BJ (cell line): Measurements from ENCODE around the gene TJP3. TPM values are rescaled to one million over a fixed set of nuclear protein-coding genes. Genes with fewer than 3 reads are reported as not detected.

Experiments used
- CTCF ChIA-PET: fragments of 350-600 bp; formaldehyde crosslinking; extraction: SDS; loops from one replicate; lab custom pipeline; 2021; ENCODE audit warnings: antibody characterized with exemption, inconsistent platforms; lab: Yijun Ruan, JAX
- POLR2A ChIA-PET: fragments of 300-600 bp; sonication (Branson Sonifier 250); formaldehyde crosslinking; extraction: SDS; loops from one replicate; lab custom pipeline; 2021; ENCODE audit warnings: antibody characterized with exemption; lab: Charles Lee
- DNase-seq: peaks from one replicate; pipeline ENCODE4 v3.0.0-alpha.2; 2011; ENCODE audit warnings: low read depth
- H3K27me3 ChIP-seq: 2 replicates; pipeline ENCODE4 v1.6.0; 2011; ENCODE audit warnings: low read length; ENCODE audit not compliant: control insufficient read depth, insufficient read depth
- H3K36me3 ChIP-seq: 2 replicates; pipeline ENCODE4 v1.5.1; 2011; ENCODE audit warnings: low read length; ENCODE audit not compliant: control insufficient read depth, insufficient read depth
- H3K4me3 ChIP-seq: 2 replicates; pipeline ENCODE4 v1.5.1; 2011; ENCODE audit warnings: low read depth, mild to moderate bottlenecking, control low read depth, low read length
- CTCF ChIP-seq: IDR thresholded peaks from 2 replicates; pipeline ENCODE4 v1.5.1; 2011; ENCODE audit warnings: low read depth, mild to moderate bottlenecking, control low read depth, inconsistent platforms, low read length, moderate library complexity; ENCODE audit not compliant: insufficient read depth
- polyA plus RNA-seq: library from polyadenylated mRNA; depleted of rRNA; stranded (reverse); fragments of >200 nt; gene quantifications from 2 replicates; pipeline ENCODE4 v1.2.3, GENCODE V29; 2011

Gene TJP3
- polyA plus RNA-seq, 1 experiment = not detected

- H3K27me3 ChIP-seq = peaks cover 2% of the 10 kb centered on the region; the same call in 1 of the 2 replicates
- H3K36me3 ChIP-seq = no peaks in the 10 kb centered on the region
- POLR2A ChIA-PET = no interaction called here
- CTCF ChIA-PET = no interaction called here
- no peak for TF ChIP-seq CTCF
- no peak overlapping the region for H3K4me3 ChIP-seq
- no peak for DNase-seq
Observed at GRCh38 chr19:3745363-3746045, 37.3 kb downstream of the TJP3 start.

GRCh38 chr19:3746371-3747056 is 38.3 kb downstream of the TJP3 start:
- DNase-seq = no peak
- CTCF ChIA-PET = interaction anchor here (1.1 kb wide), 1 partner anchor 140 kb away, joined by 3 read pairs; no protein-coding TSS in a partner anchor
- H3K27me3 ChIP-seq = peaks cover 2% of the 10 kb centered on the region; the same call in 1 of the 2 replicates
- H3K36me3 ChIP-seq = peaks cover 3% of the 10 kb centered on the region; the same call in 1 of the 2 replicates
- H3K4me3 ChIP-seq = no peak overlapping the region
- TF ChIP-seq CTCF = no peak
- POLR2A ChIA-PET = no interaction called here

- POLR2A ChIA-PET = interaction anchor here (0.7 kb wide), 1 partner anchor 286 kb away, joined by 13 read pairs; no protein-coding TSS in a partner anchor
- H3K4me3 ChIP-seq = no peak overlapping the region
- DNase-seq = no peak
- no peak for TF ChIP-seq CTCF
- CTCF ChIA-PET = interaction anchor here (0.6 to 1.6 kb wide), 2 partner anchors 13 to 220 kb away, joined by 4 to 5 read pairs; partner anchors contain the start of genes APBA3 and MRPL54
- H3K27me3 ChIP-seq = 0 out of 2 replicates have a peak, but pooled peaks cover 2% of the 10 kb centered on the region
- H3K36me3 ChIP-seq = peaks cover 5% of the 10 kb centered on the region; the same call in 1 of the 2 replicates
Observed at GRCh38 chr19:3748965-3749364, 40.8 kb downstream of the TJP3 start.

- POLR2A ChIA-PET = no interaction called here
- H3K4me3 ChIP-seq = no peak overlapping the region
- 0 out of 2 replicates have a peak, but pooled peaks cover 2% of the 10 kb centered on the region for H3K27me3 ChIP-seq
- H3K36me3 ChIP-seq = peaks cover 5% of the 10 kb centered on the region; the same call in 1 of the 2 replicates
- no peak for DNase-seq
- CTCF ChIA-PET = no interaction called here
- TF ChIP-seq CTCF = no peak
Observed at GRCh38 chr19:3750211-3750610, 42.0 kb downstream of the TJP3 start.

- DNase-seq = no peak
- no peak overlapping the region for H3K4me3 ChIP-seq
- H3K36me3 ChIP-seq = peaks cover 5% of the 10 kb centered on the region; the same call in 1 of the 2 replicates
- ChIA-PET POLR2A (interaction anchor here (0.5 kb wide), 1 partner anchor 330 kb away, joined by 3 read pairs; no protein-coding TSS in a partner anchor), CTCF (interaction anchor here (1.2 kb wide), 1 partner anchor 10 kb away, joined by 3 read pairs; no protein-coding TSS in a partner anchor)
- no peak for TF ChIP-seq CTCF
- H3K27me3 ChIP-seq = no peaks in the 10 kb centered on the region
Observed at GRCh38 chr19:3751236-3751635, 43.1 kb downstream of the TJP3 start.
